Measurements from ENCODE around the gene LKAAEAR1. TPM values are rescaled to one million over a fixed set of nuclear protein-coding genes. Genes with fewer than 3 reads are reported as not detected.

Gene LKAAEAR1
- total RNA-seq, 3 donors from 2014 or later (not counting 1 experiment from before 2014, with no cell fraction given), result not detected

DNA sequence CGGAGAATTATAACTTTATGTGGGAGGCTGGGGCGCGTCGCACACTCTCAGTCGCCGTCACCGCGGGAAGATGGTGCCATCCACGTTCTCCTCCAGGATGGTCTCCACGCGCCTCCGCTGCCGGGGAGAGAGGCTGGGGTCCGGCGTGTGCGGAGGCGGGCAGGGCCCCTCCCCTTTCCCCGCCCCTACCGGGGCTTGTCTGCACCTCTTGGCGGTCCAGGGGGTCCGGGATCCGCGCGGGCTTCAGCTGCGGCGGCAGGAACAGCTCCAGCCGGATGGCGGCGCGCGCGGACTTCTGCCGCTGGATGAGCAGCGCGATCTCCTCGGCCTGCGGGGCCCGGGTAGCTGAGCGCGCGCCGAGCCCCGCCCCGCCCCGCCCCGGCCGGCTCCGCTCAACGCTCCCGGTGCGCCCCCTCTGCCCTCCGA is 807 bp downstream of the LKAAEAR1 start:
- ATAC-seq, result peak; percentile 42 to 47 (median 46)
- DNase-seq, result peak; percentile 53 to 82
- intact Hi-C loops (cut with micrococcal nuclease), result loop anchor here (2.0 kb wide), 1 partner anchor 37 kb away; no protein-coding TSS in a partner anchor
- H3K36me3 ChIP-seq (ENCODE audit: control insufficient read depth, insufficient read depth, low read length), result no peaks in the 10 kb centered on the region
- peaks cover 38% of the 10 kb centered on the region for H3K4me1 ChIP-seq (ENCODE audit: control insufficient read depth, insufficient read depth, low read length)
- under 1% methylated on average over 52 of the region's 52 CpGs for WGBS (ENCODE audit: insufficient coverage)
- peaks cover 18 to 19% of the 10 kb centered on the region in 2 donors for H3K27me3 Mint-ChIP-seq (ENCODE audit: low read depth in 2 of 2)
- TF ChIP-seq, protein P1, sequence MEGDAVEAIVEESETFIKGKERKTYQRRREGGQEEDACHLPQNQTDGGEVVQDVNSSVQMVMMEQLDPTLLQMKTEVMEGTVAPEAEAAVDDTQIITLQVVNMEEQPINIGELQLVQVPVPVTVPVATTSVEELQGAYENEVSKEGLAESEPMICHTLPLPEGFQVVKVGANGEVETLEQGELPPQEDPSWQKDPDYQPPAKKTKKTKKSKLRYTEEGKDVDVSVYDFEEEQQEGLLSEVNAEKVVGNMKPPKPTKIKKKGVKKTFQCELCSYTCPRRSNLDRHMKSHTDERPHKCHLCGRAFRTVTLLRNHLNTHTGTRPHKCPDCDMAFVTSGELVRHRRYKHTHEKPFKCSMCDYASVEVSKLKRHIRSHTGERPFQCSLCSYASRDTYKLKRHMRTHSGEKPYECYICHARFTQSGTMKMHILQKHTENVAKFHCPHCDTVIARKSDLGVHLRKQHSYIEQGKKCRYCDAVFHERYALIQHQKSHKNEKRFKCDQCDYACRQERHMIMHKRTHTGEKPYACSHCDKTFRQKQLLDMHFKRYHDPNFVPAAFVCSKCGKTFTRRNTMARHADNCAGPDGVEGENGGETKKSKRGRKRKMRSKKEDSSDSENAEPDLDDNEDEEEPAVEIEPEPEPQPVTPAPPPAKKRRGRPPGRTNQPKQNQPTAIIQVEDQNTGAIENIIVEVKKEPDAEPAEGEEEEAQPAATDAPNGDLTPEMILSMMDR (IDR thresholded peaks at IDR 0.05), result peak; percentile 53
- H3K4me1 Mint-ChIP-seq, result peaks cover 15 to 38% of the 10 kb centered on the region in 2 donors
- no peak overlapping the region for H3K4me3 ChIP-seq (ENCODE audit: low read length)
- H3K36me3 Mint-ChIP-seq, result no peaks in the 10 kb centered on the region
- peaks cover 12% of the 10 kb centered on the region for H3K27me3 ChIP-seq (ENCODE audit: control insufficient read depth, insufficient read depth, low read length)
- peaks cover 4% of the 10 kb centered on the region for H3K9me3 ChIP-seq (ENCODE audit: control insufficient read depth, insufficient read depth, low read length)
- H3K27ac ChIP-seq (ENCODE audit: low read length), result no peak overlapping the region
- peak overlapping the region; percentile 79 for H3K4me3 Mint-ChIP-seq
- no peak overlapping the region for H3K27ac Mint-ChIP-seq
- H3K9me3 Mint-ChIP-seq, result no peaks in the 10 kb centered on the region

DNA sequence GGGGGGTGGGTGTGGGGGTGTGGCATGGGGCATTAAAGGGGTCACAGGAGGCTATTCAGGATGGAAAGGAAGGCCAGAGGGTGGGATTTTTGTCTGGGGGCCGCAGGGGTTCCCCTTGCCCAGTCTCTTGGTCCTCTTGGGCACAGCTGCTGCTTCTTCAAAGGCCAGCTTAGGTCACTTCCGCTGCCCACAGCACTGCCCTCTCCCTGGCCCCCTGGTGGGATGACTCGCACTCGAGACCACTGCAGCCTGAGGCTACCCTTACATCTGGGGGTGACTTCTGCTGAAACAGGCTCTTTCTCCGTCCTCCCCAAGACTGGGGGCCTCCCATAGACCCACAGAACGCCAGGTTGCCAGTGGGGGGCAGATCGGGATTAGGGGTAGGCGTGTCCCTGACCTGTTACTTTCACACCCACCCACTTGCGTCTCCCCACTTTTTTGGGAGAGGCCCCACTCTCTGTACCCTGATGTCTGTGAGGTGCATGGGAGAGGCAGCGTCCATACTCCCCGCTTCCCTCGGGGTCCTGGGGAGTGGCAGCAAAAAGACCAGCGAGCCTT is 1.3 kb downstream of the LKAAEAR1 start:
- Histone ChIP-seq H3K9me3 (ENCODE audit: control insufficient read depth, insufficient read depth, low read length) (peaks cover 4% of the 10 kb centered on the region), H3K36me3 (ENCODE audit: control insufficient read depth, insufficient read depth, low read length) (no peaks in the 10 kb centered on the region), H3K4me3 (ENCODE audit: low read length) (no peak overlapping the region), H3K27me3 (ENCODE audit: control insufficient read depth, insufficient read depth, low read length) (peaks cover 12% of the 10 kb centered on the region), H3K27ac (ENCODE audit: low read length) (no peak overlapping the region), H3K4me1 (ENCODE audit: control insufficient read depth, insufficient read depth, low read length) (peaks cover 43% of the 10 kb centered on the region)
- H3K36me3 Mint-ChIP-seq, result no peaks in the 10 kb centered on the region
- WGBS (ENCODE audit: insufficient coverage), result 20% methylated on average over 10 of the region's 13 CpGs
- DNase-seq, result peak in 1 of 2 donors; percentile 19
- H3K4me1 Mint-ChIP-seq, result peaks cover 18 to 42% of the 10 kb centered on the region in 2 donors
- H3K4me3 Mint-ChIP-seq, result peak overlapping the region; percentile 79
- intact Hi-C loops (cut with micrococcal nuclease), result loop anchor here (2.0 kb wide), 1 partner anchor 38 kb away; no protein-coding TSS in a partner anchor
- H3K9me3 Mint-ChIP-seq, result no peaks in the 10 kb centered on the region
- TF ChIP-seq, protein P1 (IDR thresholded peaks at IDR 0.05), result no peak
- peak overlapping the region in 1 of 2 donors; percentile 80 for H3K27ac Mint-ChIP-seq
- H3K27me3 Mint-ChIP-seq (ENCODE audit: low read depth in 2 of 2), result peaks cover 15 to 18% of the 10 kb centered on the region in 2 donors
- ATAC-seq, result no peak

DNA sequence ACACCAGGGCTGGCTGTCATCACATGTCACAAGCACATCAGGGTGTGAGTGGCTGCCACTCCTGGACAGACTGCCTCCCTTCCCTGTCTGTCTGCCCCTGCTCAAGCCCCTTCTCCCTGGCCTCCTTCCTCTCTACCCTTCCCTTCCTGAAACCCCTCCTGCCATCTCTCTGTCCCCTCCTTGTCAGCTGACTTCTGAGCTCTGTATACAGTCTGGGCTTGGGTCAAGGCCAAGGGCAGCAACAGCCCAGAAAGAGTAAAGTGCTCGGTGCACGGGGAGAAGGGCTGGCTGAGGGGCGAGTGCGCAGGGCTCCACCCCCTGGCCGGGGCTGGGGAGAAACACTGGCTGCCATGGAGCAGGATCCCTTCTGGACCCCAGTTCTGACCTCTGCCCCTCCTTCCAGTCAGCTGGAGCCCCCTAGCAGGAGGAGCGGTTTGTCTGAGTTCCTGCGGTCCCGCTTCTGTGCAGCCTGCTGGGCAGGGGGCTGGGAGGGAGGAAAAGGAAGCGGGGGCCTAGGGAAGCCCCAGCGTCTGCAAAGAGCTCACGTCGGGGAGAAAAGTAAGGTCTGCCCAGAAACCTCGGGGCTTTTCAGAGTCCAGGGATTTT is 2.0 kb downstream of the LKAAEAR1 start:
- TF ChIP-seq, protein P1 (IDR thresholded peaks at IDR 0.05), result no peak
- no peak overlapping the region for H3K4me3 ChIP-seq (ENCODE audit: low read length)
- H3K27me3 ChIP-seq (ENCODE audit: control insufficient read depth, insufficient read depth, low read length), result peaks cover 12% of the 10 kb centered on the region
- Mint-ChIP-seq H3K4me1 (peaks cover 24 to 49% of the 10 kb centered on the region in 2 donors), H3K27ac (peak overlapping the region; percentile 62 to 80), H3K27me3 (ENCODE audit: low read depth in 2 of 2) (peaks cover 15 to 18% of the 10 kb centered on the region in 2 donors), H3K9me3 (no peaks in the 10 kb centered on the region), H3K36me3 (no peaks in the 10 kb centered on the region), H3K4me3 (peak overlapping the region; percentile 83)
- DNase-seq, result peak in 1 of 2 donors; percentile 40
- peaks cover 50% of the 10 kb centered on the region for H3K4me1 ChIP-seq (ENCODE audit: control insufficient read depth, insufficient read depth, low read length)
- H3K36me3 ChIP-seq (ENCODE audit: control insufficient read depth, insufficient read depth, low read length), result no peaks in the 10 kb centered on the region
- no peaks in the 10 kb centered on the region for H3K9me3 ChIP-seq (ENCODE audit: control insufficient read depth, insufficient read depth, low read length)
- no peak for ATAC-seq
- intact Hi-C loops (cut with micrococcal nuclease), result loop anchor here (2.0 kb wide), 1 partner anchor 39 kb away; no protein-coding TSS in a partner anchor
- WGBS (ENCODE audit: insufficient coverage), result 21% methylated on average over 13 of the region's 13 CpGs
- no peak overlapping the region for H3K27ac ChIP-seq (ENCODE audit: low read length)

All from natural killer cell (primary cell).